CD4-positive, alpha-beta T cell (primary cell): ENCODE results near the gene MPPED1. TPM values are rescaled to one million over a fixed set of nuclear protein-coding genes. Genes with fewer than 3 reads are reported as not detected.

Source experiments
- ATAC-seq: fragments of 200-7000 bp; cut with Tn5 transposase; one replicate; pipeline ENCODE4 v1.10.0; 2022; ENCODE audit warnings: mild to moderate bottlenecking; ENCODE audit not compliant: poor library complexity
- CTCF ChIA-PET: fragments of 350-600 bp; sonication (Branson Sonifier 250); formaldehyde crosslinking; loops from one replicate; lab custom pipeline; 2021; ENCODE audit warnings: antibody characterized with exemption, inconsistent platforms; lab: Charles Lee
- POLR2A ChIA-PET: fragments of 350-600 bp; sonication (Branson Sonifier 250); formaldehyde crosslinking; loops from one replicate; lab custom pipeline; 2021; ENCODE audit warnings: antibody characterized with exemption, inconsistent platforms; lab: Charles Lee
- DNase-seq, 14 experiments: peaks; one replicate each; pipeline ENCODE4 v3.0.0-alpha.2; 2013 to 2020; ENCODE audit warnings: mixed read lengths in 2 of 14
- H3K27ac ChIP-seq, 2 donors: one replicate each; pipeline versions ENCODE4 v1.5.1 to v1.7.0; 2013; ENCODE audit warnings: low read length in 2 of 2, low read depth in 1 of 2, mild to moderate bottlenecking in 1 of 2
- H3K27me3 ChIP-seq, 2 experiments: 1 replicate in 1 of 2; 2 replicates in 1 of 2; pipeline versions ENCODE4 v1.6.1 to v1.7.0; 2013; ENCODE audit warnings: low read length in 2 of 2, control low read depth in 1 of 2, mild to moderate bottlenecking in 1 of 2, moderate library complexity in 1 of 2; ENCODE audit not compliant: insufficient read depth in 2 of 2, control insufficient read depth in 1 of 2
- H3K36me3 ChIP-seq: one replicate; pipeline ENCODE4 v1.6.1; 2013; ENCODE audit warnings: low read length, control low read depth; ENCODE audit not compliant: insufficient read depth
- H3K4me1 ChIP-seq: one replicate; pipeline ENCODE4 v1.6.1; 2013; ENCODE audit warnings: low read length, control low read depth; ENCODE audit not compliant: insufficient read depth
- H3K4me3 ChIP-seq: one replicate; pipeline ENCODE4 v1.5.1; 2013; ENCODE audit warnings: mild to moderate bottlenecking, low read length, moderate library complexity
- H3K9me3 ChIP-seq, 2 experiments: 1 replicate in 1 of 2; 2 replicates in 1 of 2; pipeline versions ENCODE4 v1.6.1 to v1.7.0; 2013; ENCODE audit warnings: low read length in 2 of 2, mild to moderate bottlenecking in 2 of 2, control low read depth in 1 of 2, moderate library complexity in 1 of 2; ENCODE audit not compliant: control insufficient read depth in 1 of 2, insufficient read depth in 1 of 2
- H3K27ac Mint-ChIP-seq: one replicate; pipeline ENCODE4 v1.8.0; 2020; ENCODE audit warnings: mixed read lengths
- H3K27me3 Mint-ChIP-seq: one replicate; pipeline ENCODE4 v1.8.0; 2021; ENCODE audit warnings: mixed read lengths
- H3K36me3 Mint-ChIP-seq: one replicate; pipeline ENCODE4 v1.8.0; 2021; ENCODE audit warnings: low read depth, mixed read lengths
- H3K4me1 Mint-ChIP-seq: one replicate; pipeline ENCODE4 v1.8.0; 2021; ENCODE audit warnings: low read depth, mixed read lengths
- H3K4me3 Mint-ChIP-seq: one replicate; pipeline ENCODE4 v1.8.0; 2020; ENCODE audit warnings: mild to moderate bottlenecking, mixed read lengths
- H3K9me3 Mint-ChIP-seq: one replicate; pipeline ENCODE4 v1.8.0; 2020; ENCODE audit warnings: mixed read lengths
- CTCF ChIP-seq: fragments of 200-600 bp; IDR thresholded peaks from one replicate; pipeline ENCODE4 v1.8.0; 2022; ENCODE audit warnings: antibody characterized with exemption, mild to moderate bottlenecking
- intact Hi-C, 2 experiments: fragments of 100-400 bp; cut with DNase I in 1 of 2; cut with micrococcal nuclease in 1 of 2; formaldehyde crosslinking; loops; one replicate each; pipeline versions ENCODE4 v1.15.1 to v1.9.0; 2023 to 2025; cut with DNase I, micrococcal nuclease
- total RNA-seq, 174 experiments: library from RNA in 2 of 174; stranded (reverse) in 2 of 174; gene quantifications; one replicate each; pipeline ENCODE4 v1.2.3 and lab custom pipeline; 2021 to 2026

MPPED1 gene
- total RNA-seq, 2 experiments from 2014 or later: not detected

- intact Hi-C loops: no loop called here
- no peak for DNase-seq
- Mint-ChIP-seq H3K36me3 (no peaks in the 10 kb centered on the region), H3K27ac (no peak overlapping the region), H3K9me3 (no peaks in the 10 kb centered on the region), H3K27me3 (peaks cover 36% of the 10 kb centered on the region), H3K4me1 (no peaks in the 10 kb centered on the region), H3K4me3 (no peak overlapping the region)
- no peak overlapping the region for H3K4me3 ChIP-seq
- H3K36me3 ChIP-seq: no peaks in the 10 kb centered on the region
- H3K27me3 ChIP-seq: peaks cover 9 to 12% of the 10 kb centered on the region in 2 experiments
- ChIA-PET CTCF (no interaction called here), POLR2A (no interaction called here)
- H3K27ac ChIP-seq: no peak overlapping the region
- no peak for ATAC-seq
- no peaks in the 10 kb centered on the region for H3K4me1 ChIP-seq
- peaks cover 0 to 4% of the 10 kb centered on the region in 2 experiments for H3K9me3 ChIP-seq
- TF ChIP-seq CTCF: no peak
Measured at GRCh38 chr22:43429426-43429825, 17.6 kb downstream of the MPPED1 start.

GRCh38 chr22:43431808-43432554 is 20.2 kb downstream of the MPPED1 start:
- Histone ChIP-seq H3K4me1 (no peaks in the 10 kb centered on the region), H3K27me3 (peaks cover 9 to 12% of the 10 kb centered on the region in 2 experiments), H3K4me3 (no peak overlapping the region), H3K9me3 (peaks cover 0 to 4% of the 10 kb centered on the region in 2 experiments), H3K27ac (no peak overlapping the region), H3K36me3 (no peaks in the 10 kb centered on the region)
- CTCF ChIA-PET: no interaction called here
- ATAC-seq: no peak
- Mint-ChIP-seq H3K27ac (no peak overlapping the region), H3K9me3 (no peaks in the 10 kb centered on the region), H3K27me3 (peaks cover 35% of the 10 kb centered on the region), H3K36me3 (no peaks in the 10 kb centered on the region), H3K4me3 (no peak overlapping the region), H3K4me1 (no peaks in the 10 kb centered on the region)
- no peak for TF ChIP-seq CTCF
- intact Hi-C loops: no loop called here
- POLR2A ChIA-PET: no interaction called here
- no peak for DNase-seq

GRCh38 chr22:43432883-43433415 is 21.1 kb downstream of the MPPED1 start:
- DNase-seq (no peak), ATAC-seq (no peak)
- peaks cover 9 to 12% of the 10 kb centered on the region in 2 experiments for H3K27me3 ChIP-seq
- no peaks in the 10 kb centered on the region for H3K36me3 ChIP-seq
- Mint-ChIP-seq H3K27me3 (peaks cover 32% of the 10 kb centered on the region), H3K4me1 (no peaks in the 10 kb centered on the region), H3K9me3 (no peaks in the 10 kb centered on the region), H3K4me3 (no peak overlapping the region), H3K27ac (no peak overlapping the region), H3K36me3 (no peaks in the 10 kb centered on the region)
- POLR2A ChIA-PET: no interaction called here
- CTCF ChIA-PET: no interaction called here
- H3K4me1 ChIP-seq: no peaks in the 10 kb centered on the region
- no peak overlapping the region for H3K4me3 ChIP-seq
- no peak overlapping the region for H3K27ac ChIP-seq
- intact Hi-C loops: no loop called here
- peaks cover 0 to 4% of the 10 kb centered on the region in 2 experiments for H3K9me3 ChIP-seq
- TF ChIP-seq CTCF: no peak
